B cell (primary cell): ENCODE results near the gene MLH3. TPM values are rescaled to one million over a fixed set of nuclear protein-coding genes. Genes with fewer than 3 reads are reported as not detected.
"Not testable (repeated sequence)": the region's sequence is repeated elsewhere in the genome, so short reads cannot be mapped to it uniquely, and the experiment has no call there.

Experiments used
- ATAC-seq: fragments of 200-7000 bp; cut with Tn5 transposase; one replicate; pipeline ENCODE4 v1.10.0; 2021; ENCODE audit warnings: low read depth, mild to moderate bottlenecking, moderate number of reproducible peaks, moderate library complexity
- CTCF ChIA-PET: fragments of 350-600 bp; sonication (Branson Sonifier 250); formaldehyde crosslinking; loops from one replicate; lab custom pipeline; 2021; ENCODE audit warnings: antibody characterized with exemption, inconsistent platforms; lab: Charles Lee
- POLR2A ChIA-PET: fragments of 350-600 bp; sonication (Branson Sonifier 250); formaldehyde crosslinking; loops from one replicate; lab custom pipeline; 2021; ENCODE audit warnings: antibody characterized with exemption; lab: Charles Lee
- DNase-seq: peaks from one replicate; pipeline ENCODE4 v3.0.0; 2013
- H2AFZ ChIP-seq: 2 replicates; pipeline ENCODE4 v1.6.1; 2012; ENCODE audit warnings: mild to moderate bottlenecking, low read depth, low read length; ENCODE audit not compliant: insufficient read depth, poor library complexity, severe bottlenecking
- H3K27ac ChIP-seq, 2 donors: 1 replicate in 1 of 2; 2 replicates in 1 of 2; pipeline ENCODE4 v1.5.1; 2012 to 2013; ENCODE audit warnings: low read length in 2 of 2, mild to moderate bottlenecking in 2 of 2, moderate library complexity in 1 of 2
- H3K27me3 ChIP-seq, 4 experiments: fragments of 200-600 bp in 1 of 4; sonication (generic) in 1 of 4; replicated peaks in 1 of 4; 1 replicate in 2 of 4; 2 replicates in 2 of 4; pipeline versions ENCODE4 v1.6.1 to v1.7.0; 2013 to 2016; ENCODE audit warnings: low read length in 3 of 4, mild to moderate bottlenecking in 2 of 4, mixed read lengths in 1 of 4, moderate library complexity in 1 of 4; ENCODE audit not compliant: insufficient read depth in 4 of 4, control insufficient read depth in 3 of 4; ENCODE audit errors: control extremely low read depth in 1 of 4
- H3K36me3 ChIP-seq, 2 experiments: replicated peaks in 1 of 2; 1 replicate in 1 of 2; 2 replicates in 1 of 2; pipeline versions ENCODE4 v1.6.1 to v1.7.1; 2013; ENCODE audit warnings: low read length in 1 of 2; ENCODE audit not compliant: insufficient read depth in 2 of 2, control insufficient read depth in 1 of 2; ENCODE audit errors: control extremely low read depth in 1 of 2, extremely low read depth in 1 of 2
- H3K4me1 ChIP-seq, 2 donors: fragments of 200-600 bp in 1 of 2; sonication (generic) in 1 of 2; 1 replicate in 1 of 2; 2 replicates in 1 of 2; pipeline versions ENCODE4 v1.5.1 to v1.6.1; 2013 to 2017; ENCODE audit warnings: low read length in 2 of 2; ENCODE audit not compliant: control insufficient read depth in 2 of 2, insufficient read depth in 2 of 2
- H3K4me2 ChIP-seq: replicated peaks from 2 replicates; pipeline ENCODE3; 2012; ENCODE audit warnings: mild to moderate bottlenecking, low read depth, low read length; ENCODE audit not compliant: poor library complexity, severe bottlenecking
- H3K4me3 ChIP-seq, 5 experiments: fragments of 200-600 bp in 1 of 5; sonication (generic) in 1 of 5; 1 replicate in 3 of 5; 2 replicates in 2 of 5; pipeline versions ENCODE4 v1.5.1 to v1.7.0; 2011 to 2016; ENCODE audit warnings: low read length in 4 of 5, mild to moderate bottlenecking in 4 of 5, low read depth in 2 of 5, control low read depth in 1 of 5, moderate library complexity in 1 of 5; ENCODE audit not compliant: insufficient read depth in 1 of 5; ENCODE audit errors: control extremely low read depth in 1 of 5, extremely low read depth in 1 of 5
- H3K79me2 ChIP-seq: fragments of 200-600 bp; sonication (generic); one replicate; pipeline ENCODE4 v1.6.0; 2016; ENCODE audit warnings: low read length; ENCODE audit not compliant: control insufficient read depth, insufficient read depth
- H3K9ac ChIP-seq: fragments of 200-600 bp; sonication (generic); 2 replicates; pipeline ENCODE4 v1.6.1; 2017; ENCODE audit warnings: mild to moderate bottlenecking, low read length, moderate library complexity
- H3K9me3 ChIP-seq, 3 donors: one replicate each; pipeline versions ENCODE4 v1.6.1 to v1.7.1; 2013; ENCODE audit warnings: low read length in 2 of 3; ENCODE audit not compliant: control insufficient read depth in 2 of 3, insufficient read depth in 1 of 3; ENCODE audit errors: control extremely low read depth in 1 of 3
- H4K20me1 ChIP-seq: 2 replicates; pipeline ENCODE4 v1.6.0; 2012; ENCODE audit warnings: mild to moderate bottlenecking, low read length; ENCODE audit not compliant: insufficient read depth, control insufficient read depth, poor library complexity, severe bottlenecking
- H3K27ac Mint-ChIP-seq: one replicate; pipeline ENCODE4 v1.8.0; 2021; ENCODE audit warnings: mixed read lengths
- H3K27me3 Mint-ChIP-seq: one replicate; pipeline ENCODE4 v1.8.0; 2021; ENCODE audit warnings: mixed read lengths
- H3K4me1 Mint-ChIP-seq: one replicate; pipeline ENCODE4 v1.8.0; 2021; ENCODE audit warnings: mixed read lengths
- H3K4me3 Mint-ChIP-seq: one replicate; pipeline ENCODE4 v1.8.0; 2021; ENCODE audit warnings: mixed read lengths
- H3K9me3 Mint-ChIP-seq: one replicate; pipeline ENCODE4 v1.8.0; 2022; ENCODE audit warnings: mixed read lengths; ENCODE audit not compliant: insufficient read depth
- CTCF ChIP-seq: fragments of 200-600 bp; IDR thresholded peaks from one replicate; pipeline ENCODE4 v1.8.0; 2022; ENCODE audit warnings: antibody characterized with exemption, mild to moderate bottlenecking
- EZH2 ChIP-seq: IDR thresholded peaks from 2 replicates; pipeline ENCODE4 v1.6.1; 2012; ENCODE audit warnings: borderline replicate concordance, low read depth, mild to moderate bottlenecking, moderate library complexity, low read length; ENCODE audit not compliant: insufficient read depth, poor library complexity, severe bottlenecking
- whole genome bisulfite sequencing: methylation state at CpG from one replicate; pipeline ENCODE4 v1.1.5; 2013; ENCODE audit warnings: missing lambda C conversion rate; ENCODE audit not compliant: insufficient coverage; 5-methylcytosine and 5-hydroxymethylcytosine counted together
- intact Hi-C: fragments of 100-400 bp; cut with micrococcal nuclease; formaldehyde crosslinking; loops from one replicate; pipeline ENCODE4 v1.10.0; 2022
- polyA plus RNA-seq: library from polyadenylated mRNA; depleted of rRNA; stranded (reverse); fragments of >200 nt; gene quantifications from 2 replicates; pipeline ENCODE4 v1.2.3, GENCODE V29; 2012
- total RNA-seq, 2 donors: library from RNA; stranded (reverse); fragments of 120-200 nt in 1 of 2; gene quantifications; 1 replicate in 1 of 2; 2 replicates in 1 of 2; pipeline versions ENCODE4 v1.2.3 to v1.2.4, GENCODE V29; 2013 to 2022

The MLH3 gene
- total and polyA plus RNA-seq, 2 donors (not counting 1 experiment from before 2014, with no cell fraction given), result 6.7 to 19.9 TPM

GRCh38 chr14:75001899-75002298 is 49.4 kb downstream of the MLH3 start:
- intact Hi-C loops, result loop anchor here (1.0 to 10.0 kb wide), 10 partner anchors 29 to 1047 kb away; partner anchors contain the start of genes ABCD4, ACYP1, AREL1 and COQ6
- WGBS, result no CpG with 5 or more reads among the region's 1 CpG
- Mint-ChIP-seq H3K27ac (peak overlapping the region; percentile 88), H3K27me3 (no peaks in the 10 kb centered on the region), H3K4me3 (peak overlapping the region; percentile 98), H3K4me1 (peaks cover 29% of the 10 kb centered on the region), H3K9me3 (no peaks in the 10 kb centered on the region)
- Histone ChIP-seq H3K4me1 (peaks cover 17 to 19% of the 10 kb centered on the region in 2 donors), H3K9me3 (no peaks in the 10 kb centered on the region), H4K20me1 (no peaks in the 10 kb centered on the region), H3K9ac (peak overlapping the region; percentile 84), H3K27ac (peak overlapping the region; percentile 88 to 95), H3K4me2 (peak overlapping the region; percentile 88), H3K27me3 (no peaks in the 10 kb centered on the region), H3K79me2 (peaks cover 17% of the 10 kb centered on the region), H3K36me3 (peaks cover 2 to 14% of the 10 kb centered on the region in 2 experiments), H2AFZ (peak overlapping the region; percentile 91), H3K4me3 (peak overlapping the region; percentile 60 to 92 (median 73))
- CTCF ChIA-PET, result interaction anchor here (1.1 to 3.2 kb wide), 3 partner anchors 87 to 141 kb away, joined by 3 to 12 read pairs (median 3); no protein-coding TSS in a partner anchor
- POLR2A ChIA-PET, result interaction anchor here (0.7 kb wide), 1 partner anchor 59 kb away, joined by 3 read pairs; no protein-coding TSS in a partner anchor
- ATAC-seq, result no peak
- TF ChIP-seq EZH2 (no peak), CTCF (no peak)
- DNase-seq, result no peak

GRCh38 chr14:75001261-75001660 is 50.0 kb downstream of the MLH3 start:
- WGBS, result no CpG with 5 or more reads among the region's 2 CpGs
- Histone ChIP-seq H3K4me1 (peaks cover 17 to 19% of the 10 kb centered on the region in 2 donors), H3K79me2 (peaks cover 17% of the 10 kb centered on the region), H3K36me3 (peaks cover under 1 to 8% of the 10 kb centered on the region in 2 experiments), H3K4me3 (no peak overlapping the region), H3K27me3 (no peaks in the 10 kb centered on the region), H2AFZ (peak overlapping the region; percentile 39), H3K9ac (no peak overlapping the region), H3K27ac (peak overlapping the region in 1 of 2 donors; percentile 95), H3K9me3 (no peaks in the 10 kb centered on the region), H3K4me2 (no peak overlapping the region), H4K20me1 (no peaks in the 10 kb centered on the region)
- TF ChIP-seq EZH2, result no peak
- no peak for TF ChIP-seq CTCF
- no peaks in the 10 kb centered on the region for H3K27me3 Mint-ChIP-seq
- peaks cover 29% of the 10 kb centered on the region for H3K4me1 Mint-ChIP-seq
- ChIA-PET POLR2A (no interaction called here), CTCF (no interaction called here)
- ATAC-seq (no peak), DNase-seq (no peak)
- no peak overlapping the region for H3K4me3 Mint-ChIP-seq
- peak overlapping the region; percentile 41 for H3K27ac Mint-ChIP-seq
- intact Hi-C loops, result loop anchor here (5.0 to 10.0 kb wide), 2 partner anchors 289 to 1046 kb away; partner anchors contain the start of genes AREL1, COQ6, FAM161B and FCF1
- H3K9me3 Mint-ChIP-seq, result no peaks in the 10 kb centered on the region

DNA sequence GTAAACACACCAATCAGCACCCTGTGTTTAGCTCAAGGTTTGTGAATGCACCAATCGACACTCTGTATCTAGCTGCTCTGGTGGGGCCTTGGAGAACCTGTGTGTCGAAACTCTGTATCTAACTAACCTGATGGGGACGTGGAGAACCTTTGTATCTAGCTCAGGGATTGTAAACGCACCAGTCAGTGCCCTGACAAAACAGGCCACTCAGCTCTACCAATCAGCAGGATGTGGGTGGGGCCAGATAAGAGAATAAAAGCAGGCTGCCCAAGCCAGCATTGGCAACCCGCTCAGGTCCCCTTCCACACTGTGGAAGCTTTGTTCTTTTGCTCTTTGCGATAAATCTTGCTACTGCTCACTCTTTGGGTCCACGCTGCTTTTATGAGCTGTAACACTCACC is 55.5 kb downstream of the MLH3 start:
- H3K27me3 ChIP-seq, H3K27ac Mint-ChIP-seq, H3K27ac ChIP-seq, H3K9ac ChIP-seq, H3K4me1 Mint-ChIP-seq, H3K4me3 Mint-ChIP-seq, H3K79me2 ChIP-seq, POLR2A ChIA-PET, H3K4me3 ChIP-seq, H4K20me1 ChIP-seq, DNase-seq, H3K4me1 ChIP-seq, CTCF ChIA-PET, ATAC-seq, H3K27me3 Mint-ChIP-seq, H3K36me3 ChIP-seq, H3K4me2 ChIP-seq, H3K9me3 Mint-ChIP-seq, H2AFZ ChIP-seq, intact Hi-C loops, H3K9me3 ChIP-seq: not testable (repeated sequence)
- WGBS, result no CpG with 5 or more reads among the region's 7 CpGs
